AG04449 (cell line): ENCODE measurements around the gene FAU.

Experiments
- CTCF ChIA-PET: fragments of 350-600 bp; formaldehyde crosslinking; extraction: SDS; loops from one replicate; lab custom pipeline; 2021; ENCODE audit warnings: antibody characterized with exemption; lab: Yijun Ruan, JAX
- POLR2A ChIA-PET: fragments of 400-600, 350-600 bp; formaldehyde crosslinking; extraction: SDS; loops from one replicate; lab custom pipeline; 2020; ENCODE audit warnings: antibody characterized with exemption, inconsistent platforms; lab: Yijun Ruan, JAX
- DNase-seq: peaks from one replicate; pipeline ENCODE4 v3.0.0-alpha.2; 2010; ENCODE audit warnings: low read depth, low spot score
- H3K4me3 ChIP-seq: 2 replicates; pipeline ENCODE4 v1.5.1; 2011; ENCODE audit warnings: low read depth, mild to moderate bottlenecking, control low read depth, low read length
- TF ChIP-seq, protein P1 (sequence below): IDR thresholded peaks from one replicate; pipeline ENCODE4 v1.5.1; 2011; ENCODE audit warnings: mild to moderate bottlenecking, moderate library complexity, low read length, control low read depth, inconsistent platforms; ENCODE audit not compliant: insufficient read depth; ENCODE audit errors: missing control alignments

FAU gene

DNA sequence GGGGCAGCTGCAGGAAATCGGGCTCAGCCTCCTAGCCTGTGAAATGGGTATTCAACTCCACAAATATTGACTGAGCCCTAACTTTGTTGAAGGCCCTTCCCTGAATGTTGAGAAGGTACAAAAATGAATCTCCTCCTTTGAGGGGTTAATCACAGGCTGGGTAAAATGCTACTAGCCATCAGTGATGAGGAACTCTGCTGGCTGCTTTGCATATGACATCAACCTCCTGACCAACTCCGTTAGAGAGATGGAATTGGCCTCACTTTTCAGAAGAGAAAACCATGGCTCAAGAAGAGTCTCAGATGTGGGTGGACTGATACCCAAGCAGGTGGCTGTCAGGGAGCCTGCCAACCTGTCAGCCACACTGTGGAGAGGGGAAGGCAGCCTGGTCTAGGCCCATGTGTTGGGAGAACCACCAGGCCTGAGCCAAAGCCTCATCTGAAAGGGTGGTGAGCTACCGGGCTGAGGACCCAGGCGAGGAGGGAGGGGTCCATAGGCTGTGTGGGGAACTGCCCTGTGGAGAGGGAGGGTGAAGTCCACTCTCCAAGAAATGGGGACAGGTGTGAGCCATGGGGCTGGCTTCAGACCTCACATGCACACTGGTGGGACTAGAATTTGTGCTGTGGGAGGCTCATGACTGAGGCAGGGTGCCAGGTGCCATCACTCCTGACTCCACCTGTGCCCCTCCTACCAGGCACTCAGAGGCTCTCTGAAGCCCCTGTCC is 49.9 kb downstream of the FAU start:
- TF ChIP-seq, protein P1, sequence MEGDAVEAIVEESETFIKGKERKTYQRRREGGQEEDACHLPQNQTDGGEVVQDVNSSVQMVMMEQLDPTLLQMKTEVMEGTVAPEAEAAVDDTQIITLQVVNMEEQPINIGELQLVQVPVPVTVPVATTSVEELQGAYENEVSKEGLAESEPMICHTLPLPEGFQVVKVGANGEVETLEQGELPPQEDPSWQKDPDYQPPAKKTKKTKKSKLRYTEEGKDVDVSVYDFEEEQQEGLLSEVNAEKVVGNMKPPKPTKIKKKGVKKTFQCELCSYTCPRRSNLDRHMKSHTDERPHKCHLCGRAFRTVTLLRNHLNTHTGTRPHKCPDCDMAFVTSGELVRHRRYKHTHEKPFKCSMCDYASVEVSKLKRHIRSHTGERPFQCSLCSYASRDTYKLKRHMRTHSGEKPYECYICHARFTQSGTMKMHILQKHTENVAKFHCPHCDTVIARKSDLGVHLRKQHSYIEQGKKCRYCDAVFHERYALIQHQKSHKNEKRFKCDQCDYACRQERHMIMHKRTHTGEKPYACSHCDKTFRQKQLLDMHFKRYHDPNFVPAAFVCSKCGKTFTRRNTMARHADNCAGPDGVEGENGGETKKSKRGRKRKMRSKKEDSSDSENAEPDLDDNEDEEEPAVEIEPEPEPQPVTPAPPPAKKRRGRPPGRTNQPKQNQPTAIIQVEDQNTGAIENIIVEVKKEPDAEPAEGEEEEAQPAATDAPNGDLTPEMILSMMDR, result no peak
- no peak overlapping the region for H3K4me3 ChIP-seq
- ChIA-PET CTCF (no interaction called here), POLR2A (no interaction called here)
- DNase-seq, result no peak
